Ectodermal cell (in vitro differentiated cells): ENCODE measurements around the gene MYH14.

Experiments used
- H3K27ac ChIP-seq: 2 replicates; pipeline ENCODE4 v1.7.0; 2013; ENCODE audit warnings: mild to moderate bottlenecking, low read depth, low read length; ENCODE audit not compliant: insufficient read depth, poor library complexity, severe bottlenecking
- H3K27me3 ChIP-seq: 2 replicates; pipeline ENCODE4 v1.7.0; 2013; ENCODE audit warnings: mild to moderate bottlenecking, low read length; ENCODE audit not compliant: insufficient read depth, control insufficient read depth, poor library complexity, severe bottlenecking
- H3K36me3 ChIP-seq: one replicate; pipeline ENCODE4 v1.7.0; 2013; ENCODE audit warnings: low read length; ENCODE audit not compliant: control insufficient read depth, insufficient read depth
- H3K4me1 ChIP-seq: one replicate; pipeline ENCODE4 v1.7.0; 2013; ENCODE audit warnings: low read length; ENCODE audit not compliant: control insufficient read depth, insufficient read depth
- H3K4me3 ChIP-seq: 2 replicates; pipeline ENCODE4 v1.7.0; 2013; ENCODE audit warnings: low read depth, low read length, control low read depth; ENCODE audit not compliant: insufficient read depth
- H3K9me3 ChIP-seq: 2 replicates; pipeline ENCODE4 v1.7.0; 2013; ENCODE audit warnings: mild to moderate bottlenecking, low read length, moderate library complexity; ENCODE audit not compliant: control insufficient read depth
- WGBS, 2 experiments: methylation state at CpG; one replicate each; pipeline ENCODE4 v1.1.7; 2013; ENCODE audit warnings: missing lambda C conversion rate in 2 of 2; 5-methylcytosine and 5-hydroxymethylcytosine counted together

Gene MYH14

DNA sequence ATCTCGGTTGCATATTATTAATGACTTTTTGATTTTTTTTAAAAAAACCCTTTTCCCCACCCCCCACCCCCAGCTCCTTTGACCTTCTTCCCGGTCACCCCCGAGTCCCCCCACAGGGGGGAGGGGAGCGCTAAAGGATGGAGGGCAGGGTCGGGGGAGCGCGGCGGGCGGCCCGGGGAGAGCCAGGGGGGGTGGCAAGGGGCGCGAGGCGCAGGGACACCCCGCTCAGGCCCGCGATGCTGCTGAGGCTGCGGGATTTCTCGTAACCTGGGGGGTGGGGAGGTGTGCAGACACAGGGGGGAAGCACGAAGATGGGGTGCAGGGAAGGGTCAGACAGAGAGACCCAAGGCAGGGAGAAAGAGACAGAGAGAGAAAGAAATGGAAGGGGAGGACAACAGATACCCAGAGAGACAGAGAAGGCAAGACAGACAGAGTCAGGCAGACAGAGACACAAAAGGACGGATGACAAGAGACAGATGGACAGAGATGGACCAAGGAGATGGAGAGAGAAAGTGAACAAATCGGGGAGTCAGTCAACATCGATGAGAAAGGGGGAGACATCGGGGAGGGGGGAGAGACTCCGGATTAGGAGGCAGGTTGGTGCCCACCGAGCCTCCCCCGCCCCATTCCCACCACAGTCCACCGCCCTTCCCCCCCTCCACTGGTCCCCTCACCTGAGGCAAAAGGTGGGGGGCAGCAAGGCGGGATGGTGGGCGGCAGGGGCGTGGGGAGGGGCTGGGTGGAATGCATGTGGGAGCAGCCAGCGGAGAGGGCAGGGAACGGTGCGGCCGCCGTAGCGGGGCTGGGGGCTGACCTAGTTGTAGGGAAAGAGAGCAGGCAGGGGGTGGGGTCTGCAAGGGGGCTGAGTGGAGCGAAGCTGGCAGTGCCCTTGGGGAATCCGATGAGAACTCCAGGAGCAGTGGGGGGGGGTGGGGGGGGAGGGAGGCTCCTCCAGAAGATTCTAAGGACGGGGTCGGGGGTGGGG lies 111.6 kb downstream of the MYH14 start:
- H3K4me3 ChIP-seq, result peak overlapping the region; percentile 24
- peaks cover 3% of the 10 kb centered on the region for H3K9me3 ChIP-seq
- WGBS, 2 experiments, result 23 to 39% methylated on average over 30 to 36 of the region's 40 CpGs

DNA sequence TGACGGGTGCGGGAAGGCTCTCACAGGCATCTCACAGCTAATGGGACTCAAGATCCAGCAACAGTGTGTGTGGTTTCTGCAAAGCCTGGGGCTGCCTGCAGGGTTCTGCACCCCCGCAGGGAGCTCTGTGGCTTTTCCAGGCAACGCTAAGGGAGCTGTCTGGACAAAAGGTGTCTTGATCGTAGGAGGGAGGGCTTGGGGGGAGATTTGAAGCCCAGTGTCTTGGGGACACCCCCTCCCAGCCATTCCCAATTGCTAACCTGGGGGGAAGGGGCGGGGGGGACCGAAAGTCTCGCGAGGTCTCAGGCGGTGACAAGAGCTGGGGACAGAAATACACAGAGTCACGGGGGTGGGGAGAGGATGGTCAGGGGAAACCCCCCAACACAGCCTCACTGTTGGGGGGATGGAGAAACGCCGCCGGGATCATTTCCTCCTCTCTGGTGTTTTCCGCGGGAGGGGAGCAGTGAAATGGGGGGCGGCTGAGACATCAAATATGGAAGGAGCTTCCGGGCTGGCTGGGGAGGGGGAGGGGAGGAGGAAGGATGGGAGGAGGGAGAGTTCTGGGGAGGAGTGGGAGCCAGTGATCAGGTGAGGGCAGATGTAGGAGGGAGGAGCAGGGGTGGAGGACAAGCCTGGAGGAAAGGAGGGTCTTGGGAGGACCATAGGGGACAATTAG lies 112.5 kb downstream of the MYH14 start:
- peaks cover 3% of the 10 kb centered on the region for H3K9me3 ChIP-seq
- peak overlapping the region; percentile 38 for H3K27ac ChIP-seq
- 24 to 32% methylated on average over 14 to 18 of the region's 18 CpGs for WGBS, 2 experiments
- no peaks in the 10 kb centered on the region for H3K36me3 ChIP-seq
- peak overlapping the region; percentile 22 for H3K4me3 ChIP-seq
- H3K27me3 ChIP-seq, result peaks cover 32% of the 10 kb centered on the region
- no peaks in the 10 kb centered on the region for H3K4me1 ChIP-seq

More for the DNA sequence above, 111.6 kb downstream of the MYH14 start:
- Histone ChIP-seq H3K4me1 (no peaks in the 10 kb centered on the region), H3K27me3 (peaks cover 32% of the 10 kb centered on the region), H3K36me3 (no peaks in the 10 kb centered on the region), H3K27ac (no peak overlapping the region)

DNA sequence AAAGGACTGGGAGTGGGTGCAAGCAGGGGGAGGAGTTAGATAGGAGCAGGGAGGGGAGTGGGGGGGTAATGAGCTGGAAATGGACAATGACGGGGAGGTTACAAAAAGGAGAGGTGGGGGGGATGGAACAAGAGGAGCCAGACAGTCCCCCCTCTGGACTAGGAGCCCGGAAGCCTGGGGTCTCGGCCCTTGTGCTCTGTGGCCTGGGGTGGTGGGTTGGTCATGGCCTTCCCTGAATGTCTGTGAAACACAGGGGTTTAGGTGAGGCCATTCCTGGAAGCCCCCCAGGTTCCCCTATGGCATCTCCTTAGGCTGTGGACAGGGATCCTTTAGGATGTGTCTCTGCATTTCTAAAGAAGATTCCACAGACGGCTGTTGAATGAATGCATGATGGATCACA lies 113.7 kb downstream of the MYH14 start:
- WGBS, 2 experiments, result 70 to 71% methylated on average over 4 of the region's 4 CpGs
- peaks cover 31% of the 10 kb centered on the region for H3K27me3 ChIP-seq

DNA sequence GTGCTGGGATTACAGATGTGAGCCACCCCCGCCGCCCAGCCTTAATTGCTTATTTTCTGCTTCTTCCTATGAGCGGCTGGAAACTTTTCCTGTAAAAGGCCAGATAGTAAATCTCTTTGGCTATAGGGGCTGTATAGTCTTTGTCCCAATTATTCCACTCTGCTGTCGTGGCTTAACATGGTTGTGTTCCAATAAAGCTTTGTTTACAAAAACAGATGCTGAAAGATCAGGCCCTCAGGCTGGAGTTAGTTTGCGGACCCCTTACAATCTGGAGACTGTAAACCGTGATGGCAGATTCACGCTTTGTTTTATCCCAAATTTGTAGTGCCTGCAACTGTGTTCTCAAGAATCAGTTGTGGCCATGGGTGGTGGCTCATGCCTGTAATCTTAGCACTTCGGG lies 115.0 kb downstream of the MYH14 start:
- H3K27ac ChIP-seq, result no peak overlapping the region
- H3K36me3 ChIP-seq, result no peaks in the 10 kb centered on the region
- no peak overlapping the region for H3K4me3 ChIP-seq
- no peaks in the 10 kb centered on the region for H3K4me1 ChIP-seq
- peaks cover 18% of the 10 kb centered on the region for H3K27me3 ChIP-seq
- H3K9me3 ChIP-seq, result no peaks in the 10 kb centered on the region
- WGBS, 2 experiments, result 81 to 86% methylated on average over 8 of the region's 8 CpGs

More for the DNA sequence above, 113.7 kb downstream of the MYH14 start:
- H3K4me1 ChIP-seq, result no peaks in the 10 kb centered on the region
- no peaks in the 10 kb centered on the region for H3K36me3 ChIP-seq
- H3K4me3 ChIP-seq, result no peak overlapping the region
- no peak overlapping the region for H3K27ac ChIP-seq
- H3K9me3 ChIP-seq, result no peaks in the 10 kb centered on the region

DNA sequence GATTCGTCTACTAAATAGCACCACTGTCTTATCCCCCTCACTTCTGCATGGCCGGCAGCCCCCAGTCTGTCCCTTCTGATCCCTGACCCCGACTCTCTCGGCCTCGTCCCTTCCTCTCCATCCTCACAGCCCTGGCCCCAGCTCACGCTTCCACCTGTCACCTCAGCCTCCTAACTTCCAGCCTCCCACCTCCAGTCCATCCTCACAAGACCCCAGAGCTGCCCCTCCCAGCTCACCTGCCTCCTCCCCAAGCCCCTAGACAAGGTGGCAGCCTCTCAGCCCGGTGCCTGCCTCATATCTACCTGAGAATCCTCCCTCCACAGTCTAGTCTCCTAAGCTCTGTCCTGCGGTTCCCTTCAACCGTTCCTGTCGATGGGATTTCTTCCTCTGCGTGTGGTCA lies 115.7 kb downstream of the MYH14 start:
- Histone ChIP-seq H3K27ac (no peak overlapping the region), H3K4me1 (no peaks in the 10 kb centered on the region), H3K36me3 (no peaks in the 10 kb centered on the region), H3K27me3 (peaks cover 12% of the 10 kb centered on the region), H3K4me3 (no peak overlapping the region), H3K9me3 (no peaks in the 10 kb centered on the region)
- 84 to 86% methylated on average over 11 of the region's 11 CpGs for WGBS, 2 experiments

DNA sequence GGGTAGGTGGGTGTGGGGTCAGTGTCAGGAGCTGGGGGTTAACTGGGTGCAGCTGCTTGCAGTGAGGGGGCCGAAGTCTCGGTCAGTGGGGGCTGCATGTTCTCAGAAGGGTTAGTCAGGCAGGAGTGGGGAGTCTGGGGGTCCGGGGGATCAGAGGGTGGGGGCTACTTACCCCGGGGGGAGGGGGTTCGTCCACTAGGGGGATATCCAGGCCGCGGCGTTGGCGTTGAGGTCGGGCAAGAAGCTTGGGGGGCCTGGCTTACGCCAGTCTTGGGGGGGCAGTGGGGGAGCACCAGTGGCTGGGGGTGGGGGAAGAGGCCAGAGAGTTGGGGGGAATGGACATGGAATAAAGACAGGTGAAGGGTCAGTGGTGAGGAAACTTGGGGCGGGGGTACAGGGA lies 116.6 kb downstream of the MYH14 start:
- 92 to 94% methylated on average over 9 to 11 of the region's 12 CpGs for WGBS, 2 experiments
- H3K4me1 ChIP-seq, result peaks cover 2% of the 10 kb centered on the region

DNA sequence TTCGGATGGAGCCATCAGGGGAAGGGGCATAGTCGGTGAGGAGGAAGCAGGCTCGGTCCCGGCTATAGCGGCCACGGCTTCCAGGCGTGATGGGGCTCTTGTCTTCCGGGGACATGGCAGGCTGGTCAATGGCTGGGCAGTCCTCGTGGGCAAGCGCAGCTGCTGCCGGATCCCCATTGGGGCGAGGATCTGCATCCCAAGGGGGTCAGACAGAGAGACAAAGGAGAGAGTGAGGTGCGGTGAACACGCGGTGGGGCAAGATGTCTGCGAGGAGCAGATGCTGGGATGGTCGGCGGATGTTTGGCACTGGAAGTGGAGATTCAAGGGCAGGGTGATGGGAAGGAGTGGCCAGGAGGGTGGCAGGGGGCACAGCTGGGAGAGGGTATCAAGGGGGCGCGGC lies 117.2 kb downstream of the MYH14 start:
- no peak overlapping the region for H3K27ac ChIP-seq

More for the DNA sequence above, 116.6 kb downstream of the MYH14 start:
- no peak overlapping the region for H3K27ac ChIP-seq
- H3K36me3 ChIP-seq, result no peaks in the 10 kb centered on the region
- no peaks in the 10 kb centered on the region for H3K9me3 ChIP-seq
- peaks cover 3% of the 10 kb centered on the region for H3K27me3 ChIP-seq
- H3K4me3 ChIP-seq, result no peak overlapping the region

DNA sequence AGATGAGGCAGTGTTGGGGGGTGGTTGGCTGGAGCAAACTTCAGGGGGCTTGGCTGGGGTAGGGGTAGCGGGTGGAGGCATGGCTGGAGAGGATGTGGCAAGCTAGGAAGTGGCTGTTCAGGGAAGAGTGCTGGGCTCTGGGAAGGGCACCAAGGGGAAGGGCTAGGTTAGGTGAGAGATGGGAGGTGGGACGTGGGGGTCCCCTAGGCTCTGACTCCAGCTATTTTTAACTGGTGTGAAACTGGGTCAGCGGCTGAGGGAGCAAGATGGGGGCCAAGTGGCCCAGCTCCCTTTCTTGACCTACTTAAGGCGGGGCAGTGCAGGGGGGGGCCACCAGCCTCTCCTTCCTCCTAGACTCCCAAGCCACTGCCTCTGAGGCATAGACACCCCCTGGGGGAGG lies 118.4 kb downstream of the MYH14 start:
- no peak overlapping the region for H3K4me3 ChIP-seq
- peaks cover 4% of the 10 kb centered on the region for H3K4me1 ChIP-seq
- H3K9me3 ChIP-seq, result no peaks in the 10 kb centered on the region
- H3K27ac ChIP-seq, result no peak overlapping the region
- H3K36me3 ChIP-seq, result no peaks in the 10 kb centered on the region
- 83 to 86% methylated on average over 4 of the region's 4 CpGs for WGBS, 2 experiments
- H3K27me3 ChIP-seq, result peaks cover 10% of the 10 kb centered on the region

More for the DNA sequence above, 117.2 kb downstream of the MYH14 start:
- H3K4me1 ChIP-seq, result peaks cover 4% of the 10 kb centered on the region
- no peak overlapping the region for H3K4me3 ChIP-seq
- 92% methylated on average over 20 of the region's 20 CpGs for WGBS, 2 experiments
- no peaks in the 10 kb centered on the region for H3K36me3 ChIP-seq
- H3K9me3 ChIP-seq, result no peaks in the 10 kb centered on the region
- no peaks in the 10 kb centered on the region for H3K27me3 ChIP-seq

DNA sequence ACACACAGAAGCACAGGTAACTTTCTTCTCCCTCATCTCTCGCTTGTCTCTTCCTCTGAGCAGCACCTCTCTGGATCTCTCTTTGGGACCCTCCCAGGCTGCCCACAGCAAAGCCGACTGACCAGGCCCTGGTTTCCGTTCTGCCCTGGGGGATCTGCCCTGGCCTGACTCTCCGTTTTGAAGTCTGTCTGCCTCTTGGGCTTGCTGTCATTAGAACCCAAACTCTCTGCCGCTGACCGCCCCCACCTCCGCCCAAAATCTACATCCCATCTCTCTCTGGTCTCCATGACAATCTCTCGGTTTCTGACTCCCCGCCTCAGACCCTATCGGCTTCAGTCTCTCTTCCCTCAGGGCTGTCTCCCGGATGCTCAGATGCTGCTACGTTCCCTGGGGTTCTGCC lies 118.8 kb downstream of the MYH14 start:
- WGBS, 2 experiments, result 85 to 87% methylated on average over 12 of the region's 12 CpGs
- Histone ChIP-seq H3K9me3 (no peaks in the 10 kb centered on the region), H3K27me3 (peaks cover 14% of the 10 kb centered on the region), H3K36me3 (no peaks in the 10 kb centered on the region), H3K27ac (no peak overlapping the region), H3K4me1 (peaks cover 4% of the 10 kb centered on the region), H3K4me3 (no peak overlapping the region)
